Ecto neural progenitor cell (in vitro differentiated cells): ENCODE data around the gene GRM1.
"Not testable (repeated sequence)": the region's sequence is repeated elsewhere in the genome, so short reads cannot be mapped to it uniquely, and the experiment has no call there.

Source experiments
- DNase-seq: peaks from one replicate; pipeline ENCODE4 v3.0.0-alpha.2; 2018; ENCODE audit warnings: low spot score

Gene GRM1

DNA sequence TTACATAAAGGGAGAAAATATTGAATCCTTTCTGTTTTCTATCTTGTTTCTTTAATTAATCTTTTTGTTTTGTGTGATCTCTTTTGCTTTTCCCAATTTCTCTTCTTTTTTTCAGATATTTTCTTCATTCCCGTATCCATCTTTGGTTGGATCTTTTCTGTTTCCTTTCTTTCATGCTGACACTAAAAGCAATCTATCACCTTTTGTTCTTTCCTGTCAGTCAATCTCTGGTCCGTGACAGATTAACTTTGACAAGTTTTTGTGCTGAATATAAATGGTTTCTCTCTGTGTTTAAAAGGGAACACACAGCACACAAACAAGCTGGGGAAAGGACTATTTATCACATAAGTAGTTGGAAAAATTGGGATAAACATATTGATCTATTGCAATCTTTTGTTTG lies 162.8 kb downstream of the GRM1 start:
- no peak for DNase-seq

DNA sequence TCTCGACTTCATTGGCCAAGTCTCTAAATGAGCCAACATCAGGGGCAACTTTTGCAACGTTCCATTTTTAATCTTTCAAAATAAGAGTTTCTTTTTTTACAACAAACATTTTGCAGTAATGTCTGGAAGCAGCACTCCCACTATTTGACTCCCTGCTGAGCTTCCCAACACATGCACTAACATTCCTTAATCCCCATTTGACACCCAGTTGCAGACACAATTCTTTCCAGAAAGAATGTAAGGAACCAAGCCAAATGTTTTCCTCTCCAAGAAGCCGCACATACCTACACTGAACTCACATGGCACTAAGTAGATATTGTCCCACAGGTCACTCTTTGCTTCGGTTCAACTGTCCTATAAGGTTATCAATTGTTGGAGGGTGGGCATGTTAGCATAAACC lies 165.6 kb downstream of the GRM1 start:
- DNase-seq: no peak

DNA sequence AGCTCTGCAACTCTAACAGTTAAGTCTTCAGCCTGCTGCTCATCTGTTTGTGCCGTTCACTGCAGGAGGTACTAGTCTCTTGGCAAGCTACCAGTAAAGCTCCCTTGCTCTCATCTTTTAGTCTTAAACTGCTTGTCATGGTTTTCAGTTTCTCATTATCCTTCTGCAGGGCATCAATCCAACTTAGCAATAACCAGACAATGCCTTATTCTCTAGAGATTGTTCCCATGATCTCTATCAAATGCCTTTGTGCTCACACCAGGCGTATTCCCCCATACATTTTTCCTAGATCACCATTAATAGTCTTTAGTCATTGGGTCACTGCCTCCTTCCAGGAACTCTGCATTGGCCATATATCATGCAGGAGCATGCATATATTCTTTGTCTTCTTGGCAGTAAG lies 171.3 kb downstream of the GRM1 start:
- DNase-seq: no peak

DNA sequence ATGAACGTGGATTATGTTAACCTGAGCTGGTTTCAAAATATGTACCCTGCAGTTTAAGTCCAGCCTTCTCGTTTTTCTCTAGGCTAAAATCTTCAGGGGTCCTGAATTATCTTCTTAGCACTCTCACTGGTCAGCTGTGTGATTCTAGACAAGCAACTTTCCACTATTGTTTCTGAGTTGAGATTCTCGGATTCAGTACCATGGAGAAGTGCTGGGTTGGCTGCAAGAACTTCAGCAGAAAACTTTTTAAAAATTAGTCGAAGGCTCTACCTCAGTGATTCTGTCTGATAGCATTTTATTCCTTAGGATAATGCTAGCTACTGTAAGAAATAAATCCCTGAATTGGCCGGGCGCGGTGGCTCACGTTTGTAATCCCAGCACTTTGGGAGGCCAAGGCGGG lies 173.7 kb downstream of the GRM1 start:
- DNase-seq: no peak

DNA sequence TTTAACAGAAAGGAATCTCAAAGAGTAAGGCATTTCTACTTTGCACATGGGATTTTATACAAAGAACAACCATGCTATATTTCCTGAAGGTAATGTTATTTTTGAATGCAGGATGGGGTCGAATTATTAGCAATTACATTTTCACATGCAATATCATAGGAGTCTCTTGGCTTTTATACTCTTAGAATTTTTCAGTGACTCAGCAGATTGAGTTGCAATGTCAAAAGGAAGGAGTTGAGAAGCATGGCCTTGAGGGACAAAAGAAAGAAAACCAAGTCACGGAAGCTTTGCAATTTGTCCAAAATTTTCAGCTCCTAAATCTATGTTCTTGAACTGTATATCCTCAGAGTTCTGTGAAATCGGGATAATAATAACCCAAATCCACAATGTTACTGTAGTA lies 181.1 kb downstream of the GRM1 start:
- DNase-seq: no peak

GRCh38 chr6:146210406-146211083 lies 181.7 kb downstream of the GRM1 start:
- no peak for DNase-seq

DNA sequence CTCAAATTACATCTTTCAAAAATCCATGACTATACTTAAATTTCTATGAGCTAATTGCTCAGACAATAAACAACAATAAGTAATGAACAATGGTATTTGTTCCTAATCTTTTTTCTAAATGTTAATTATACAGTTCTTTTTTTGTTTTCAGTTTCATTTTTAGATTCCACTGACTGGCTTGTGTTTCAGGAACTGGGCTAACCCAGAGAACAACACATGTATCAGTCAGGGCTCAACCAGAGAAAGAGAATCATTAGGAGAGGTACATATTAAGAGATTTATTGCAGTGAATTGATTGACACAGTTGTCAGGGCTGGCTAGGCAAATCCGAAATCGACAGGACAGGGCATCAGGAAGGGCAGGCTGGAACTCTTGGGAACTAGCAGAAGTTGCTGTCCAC lies 182.8 kb downstream of the GRM1 start:
- DNase-seq: no peak

- no peak for DNase-seq
These were observed 183.9 kb downstream of the GRM1 start for GRCh38 chr6:146212781-146213180.

DNA sequence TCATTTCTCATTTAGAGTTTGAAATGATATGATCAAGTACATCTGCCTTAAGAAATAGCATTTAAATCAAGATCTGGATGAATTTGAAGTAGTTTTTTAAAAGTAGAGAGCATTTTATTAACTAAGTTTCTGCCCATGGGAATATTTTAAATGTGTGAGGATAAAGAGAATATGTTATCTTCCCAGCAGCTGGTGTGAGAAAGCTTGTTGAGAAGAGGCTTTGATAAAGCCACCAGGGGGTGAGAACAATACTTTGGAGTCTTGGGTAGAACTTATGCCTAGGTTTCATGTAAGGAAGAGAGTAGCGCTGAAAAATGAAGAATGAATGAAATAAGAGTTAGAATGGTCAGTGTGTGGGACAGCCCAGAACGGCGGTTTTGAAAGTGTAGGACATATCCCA lies 190.2 kb downstream of the GRM1 start:
- DNase-seq: no peak

DNA sequence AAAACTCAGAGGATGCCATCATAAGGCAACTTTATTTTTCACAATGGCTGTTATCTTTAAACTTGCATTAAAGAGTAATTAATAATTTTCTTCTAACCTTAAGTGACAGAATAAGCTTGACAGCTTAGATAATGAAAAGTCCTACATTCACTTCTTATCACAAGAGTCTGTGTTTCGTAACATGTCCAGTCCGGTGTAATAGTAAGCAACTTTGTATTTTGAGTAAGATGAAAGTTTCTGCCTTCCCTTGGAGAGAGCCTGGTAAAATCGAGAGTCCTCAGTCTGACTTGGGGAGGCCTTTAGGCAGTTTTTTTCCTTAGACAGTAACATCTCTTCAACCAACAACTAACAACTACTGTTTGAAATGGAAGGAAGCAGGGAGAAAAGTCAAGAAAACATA lies 195.6 kb downstream of the GRM1 start:
- DNase-seq: no peak

- DNase-seq: no peak
These were observed 196.1 kb downstream of the GRM1 start for GRCh38 chr6:146224988-146225387.

GRCh38 chr6:146240322-146240721 lies 211.5 kb downstream of the GRM1 start:
- no peak for DNase-seq

GRCh38 chr6:146240807-146241206 lies 211.9 kb downstream of the GRM1 start:
- no peak for DNase-seq

DNA sequence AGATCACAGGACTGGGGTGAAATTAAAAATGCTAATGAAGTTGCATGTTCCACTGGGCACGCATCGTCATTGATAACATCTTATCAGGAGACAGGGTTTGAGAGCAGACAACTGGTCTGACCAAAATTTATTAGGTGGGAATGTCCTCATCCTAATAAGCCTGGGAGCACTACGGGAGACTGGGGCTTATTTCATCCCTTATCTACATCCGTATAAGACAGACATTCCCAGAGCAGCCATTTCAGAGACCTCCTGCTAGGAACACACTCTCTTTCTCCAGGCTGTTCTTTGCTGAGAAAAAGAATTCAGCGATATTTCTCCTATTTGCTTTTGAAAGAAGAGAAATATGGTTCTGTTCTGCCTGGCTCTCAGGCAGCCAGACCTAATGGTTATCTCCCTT lies 214.8 kb downstream of the GRM1 start:
- not testable (repeated sequence) for DNase-seq

DNA sequence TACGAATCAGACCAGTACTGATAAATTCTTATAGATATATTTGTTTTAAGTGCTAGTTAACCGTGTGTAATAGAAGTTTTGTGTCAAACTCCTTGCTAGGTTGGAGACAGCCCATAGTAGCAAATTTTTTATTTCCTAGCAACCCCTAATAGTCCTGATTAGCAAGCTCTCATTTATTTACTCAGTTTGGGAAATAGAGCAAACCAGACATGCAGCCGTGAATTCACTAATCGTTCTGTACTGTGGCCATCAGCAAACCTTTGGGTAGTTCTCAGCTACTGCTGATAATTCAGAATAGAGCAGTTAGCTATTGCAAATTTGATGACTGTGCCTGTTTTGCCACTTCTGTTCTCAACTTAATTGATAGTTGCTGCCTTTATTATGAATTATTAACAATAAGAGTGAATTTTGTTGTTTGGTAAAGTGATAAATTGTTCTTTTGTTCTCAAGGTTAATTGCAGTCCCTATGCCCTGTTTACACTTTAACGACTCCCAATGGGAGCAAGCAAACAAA lies 215.8 kb downstream of the GRM1 start:
- DNase-seq: no peak

DNA sequence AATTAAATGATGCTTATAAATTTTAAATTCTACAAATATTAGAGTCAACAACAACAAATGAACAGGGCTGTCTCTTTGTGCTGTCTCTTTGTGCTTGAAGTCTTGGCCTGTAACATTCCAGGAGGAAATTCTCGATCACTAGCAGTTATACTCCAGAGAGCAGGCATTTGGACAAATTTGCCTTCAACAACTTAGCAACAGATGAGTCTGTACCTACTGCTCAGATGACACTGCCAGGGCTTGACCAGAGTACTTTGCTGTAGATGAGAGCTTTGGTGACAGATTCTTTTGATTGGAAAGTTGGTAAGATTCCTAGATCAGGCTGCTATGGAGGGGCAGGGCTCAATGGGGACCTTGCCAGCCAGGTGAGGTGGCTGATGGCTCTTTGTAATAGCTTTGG lies 217.2 kb downstream of the GRM1 start:
- no peak for DNase-seq

DNA sequence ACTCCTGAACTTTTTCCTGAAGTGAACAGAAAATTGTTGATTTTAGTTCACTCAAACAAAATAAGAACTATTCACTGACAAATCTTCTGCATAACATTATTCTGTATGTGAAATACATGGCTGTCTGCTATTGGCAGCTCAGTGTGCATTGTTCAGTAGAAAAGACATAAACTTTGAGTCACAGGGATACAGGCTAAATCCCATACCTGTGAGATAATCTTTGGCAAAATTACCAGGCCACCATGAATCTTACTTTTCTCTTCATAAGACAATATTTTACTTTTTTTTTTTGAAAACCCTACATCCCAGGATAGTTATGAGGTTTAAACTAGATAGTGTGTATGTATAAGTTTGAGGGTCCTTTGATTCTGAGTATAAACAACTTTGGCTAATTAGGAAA lies 224.8 kb downstream of the GRM1 start:
- no peak for DNase-seq

DNA sequence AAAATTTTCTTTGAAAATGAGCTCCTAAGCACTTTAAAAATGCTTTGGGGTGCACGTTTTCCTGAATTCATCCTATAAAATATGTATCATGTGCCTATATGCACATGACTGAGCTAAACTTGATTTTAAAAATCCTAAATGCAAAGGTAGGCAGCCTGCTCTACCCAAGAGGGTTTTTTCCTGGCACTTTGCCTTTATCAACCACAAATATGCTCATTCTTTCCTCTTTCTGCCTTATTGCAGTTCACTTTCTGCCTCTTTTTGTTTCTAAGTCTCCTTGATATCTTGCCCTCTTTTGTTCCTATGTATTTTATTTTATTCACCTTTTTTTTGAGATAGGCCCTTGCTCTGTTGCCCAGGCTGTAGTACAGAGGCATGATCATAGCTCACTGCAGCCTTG lies 229.3 kb downstream of the GRM1 start:
- DNase-seq: no peak

DNA sequence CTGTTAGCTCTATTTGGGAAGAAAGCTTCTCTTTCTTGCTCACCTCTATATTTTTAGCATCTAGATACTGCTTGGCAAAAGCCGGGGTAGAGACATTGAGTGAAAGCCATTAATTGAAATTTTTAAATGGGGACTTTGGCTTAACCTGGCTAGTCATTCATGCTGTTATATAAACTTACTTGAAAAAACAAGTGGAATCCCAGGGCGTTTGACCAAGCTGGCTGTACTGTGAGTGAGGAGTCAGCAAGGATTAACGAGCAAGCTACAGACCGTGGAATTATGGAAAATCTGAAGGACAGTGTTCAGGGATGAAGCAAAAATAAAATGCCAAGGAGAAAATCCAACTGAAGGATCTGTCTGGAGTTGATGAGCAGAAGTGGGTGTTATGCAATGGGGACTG lies 232.0 kb downstream of the GRM1 start:
- DNase-seq: no peak

GRCh38 chr6:146265056-146265455 lies 236.2 kb downstream of the GRM1 start:
- DNase-seq: no peak

DNA sequence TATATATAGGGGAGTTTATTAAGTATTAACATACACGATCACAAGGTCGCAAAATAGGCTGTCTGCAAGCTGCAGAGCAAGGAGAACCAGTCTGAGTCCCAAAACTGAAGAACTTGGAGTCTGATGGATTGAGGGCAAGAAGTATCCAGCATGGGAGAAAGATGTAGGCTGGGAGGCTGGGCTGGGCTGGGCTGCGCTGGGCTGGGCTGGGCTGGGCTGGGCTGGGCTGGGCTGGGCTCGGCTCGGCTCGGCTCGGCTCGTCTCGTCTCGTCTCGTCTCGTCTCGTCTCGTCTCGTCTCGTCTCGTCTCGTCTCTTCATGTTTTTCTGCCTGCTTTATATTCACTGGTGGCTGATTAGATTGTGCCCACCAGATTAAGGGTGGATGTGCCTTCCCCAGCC lies 238.6 kb downstream of the GRM1 start:
- DNase-seq: no peak

DNA sequence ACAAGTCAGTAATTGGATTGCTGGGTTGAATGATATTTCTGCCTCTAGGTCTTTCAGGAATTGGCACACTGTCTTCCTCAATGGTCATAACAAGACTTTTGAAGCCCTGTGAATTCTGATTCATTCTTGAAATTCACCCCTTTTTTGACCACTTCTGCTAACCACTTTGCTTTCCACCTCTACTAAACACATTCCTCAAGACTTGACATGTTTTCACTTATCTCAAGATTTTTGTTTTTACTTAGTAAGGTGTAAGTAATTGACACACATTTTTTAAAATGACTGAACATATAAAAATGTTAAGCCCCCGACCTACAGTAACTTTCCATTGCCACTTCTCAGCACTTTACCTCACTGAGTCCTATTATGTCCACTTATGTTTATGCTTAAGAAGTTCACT lies 239.1 kb downstream of the GRM1 start:
- DNase-seq: no peak

DNA sequence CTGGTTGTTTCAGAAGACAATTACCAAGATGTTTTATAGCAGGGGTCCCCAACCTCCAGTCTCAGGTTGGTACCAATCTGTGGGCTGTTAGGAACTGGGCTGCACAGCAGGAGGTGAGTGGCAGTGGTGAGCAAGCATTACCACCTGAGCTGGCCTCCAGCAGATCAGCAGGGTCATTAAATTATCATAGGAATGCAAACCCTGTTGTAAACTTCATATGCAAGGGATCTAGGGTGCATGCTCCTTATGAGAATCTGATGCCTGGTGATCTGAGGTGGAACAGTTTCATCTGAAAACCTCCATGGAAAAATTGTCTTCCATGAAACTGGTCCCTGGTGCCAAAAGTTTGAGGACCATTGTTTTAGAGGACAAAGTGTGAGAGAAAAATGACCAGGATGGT lies 240.6 kb downstream of the GRM1 start:
- DNase-seq: no peak

DNA sequence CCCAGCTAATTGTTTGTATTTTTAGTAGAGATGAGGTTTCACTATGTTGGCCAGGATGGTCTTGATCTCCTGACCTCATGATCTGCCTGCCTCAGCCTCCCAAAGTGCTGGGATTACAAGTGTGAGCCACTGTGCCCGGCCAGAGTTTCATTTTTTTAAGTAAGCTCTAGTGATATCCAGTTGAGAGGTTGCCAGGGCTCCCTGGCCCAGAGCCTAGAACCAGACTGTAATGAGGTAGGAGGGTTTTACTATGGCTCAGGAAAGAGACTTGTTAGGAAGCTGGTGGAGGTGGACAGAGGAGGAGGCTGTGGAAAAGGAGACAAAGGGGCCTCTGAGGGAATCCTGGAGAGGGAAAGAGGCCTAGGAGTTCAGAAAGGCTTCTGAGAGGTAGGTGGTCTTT lies 242.3 kb downstream of the GRM1 start:
- not testable (repeated sequence) for DNase-seq

DNA sequence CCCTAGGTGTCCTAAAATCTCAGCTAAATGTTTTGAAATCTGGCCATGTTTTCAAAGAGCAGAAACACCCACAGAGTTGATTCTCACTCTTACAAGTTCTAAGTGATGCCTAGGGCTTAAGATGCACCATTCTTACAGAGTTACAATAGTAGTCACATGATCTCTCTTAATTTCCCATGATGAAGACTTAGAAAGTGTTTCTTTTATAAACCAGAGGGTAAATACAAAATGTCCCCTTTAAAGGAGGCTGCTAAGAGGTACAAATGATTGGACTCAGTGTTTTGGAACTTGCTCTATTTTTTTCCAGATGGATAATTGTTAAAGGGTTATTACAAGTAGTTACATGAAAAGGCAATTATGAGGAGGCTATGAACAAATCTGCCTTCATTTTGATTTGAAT lies 244.6 kb downstream of the GRM1 start:
- no peak for DNase-seq
